Cortex of kidney (tissue), 1 donor: ENCODE measurements around the gene POLD4.
"Not testable (repeated sequence)": the region's sequence is repeated elsewhere in the genome, so short reads cannot be mapped to it uniquely, and the experiment has no call there.

ENCODE experiments used
- DNase-seq: peaks from one replicate; lab custom pipeline; 2025; lab: John Stamatoyannopoulos, UW

Gene POLD4

DNA sequence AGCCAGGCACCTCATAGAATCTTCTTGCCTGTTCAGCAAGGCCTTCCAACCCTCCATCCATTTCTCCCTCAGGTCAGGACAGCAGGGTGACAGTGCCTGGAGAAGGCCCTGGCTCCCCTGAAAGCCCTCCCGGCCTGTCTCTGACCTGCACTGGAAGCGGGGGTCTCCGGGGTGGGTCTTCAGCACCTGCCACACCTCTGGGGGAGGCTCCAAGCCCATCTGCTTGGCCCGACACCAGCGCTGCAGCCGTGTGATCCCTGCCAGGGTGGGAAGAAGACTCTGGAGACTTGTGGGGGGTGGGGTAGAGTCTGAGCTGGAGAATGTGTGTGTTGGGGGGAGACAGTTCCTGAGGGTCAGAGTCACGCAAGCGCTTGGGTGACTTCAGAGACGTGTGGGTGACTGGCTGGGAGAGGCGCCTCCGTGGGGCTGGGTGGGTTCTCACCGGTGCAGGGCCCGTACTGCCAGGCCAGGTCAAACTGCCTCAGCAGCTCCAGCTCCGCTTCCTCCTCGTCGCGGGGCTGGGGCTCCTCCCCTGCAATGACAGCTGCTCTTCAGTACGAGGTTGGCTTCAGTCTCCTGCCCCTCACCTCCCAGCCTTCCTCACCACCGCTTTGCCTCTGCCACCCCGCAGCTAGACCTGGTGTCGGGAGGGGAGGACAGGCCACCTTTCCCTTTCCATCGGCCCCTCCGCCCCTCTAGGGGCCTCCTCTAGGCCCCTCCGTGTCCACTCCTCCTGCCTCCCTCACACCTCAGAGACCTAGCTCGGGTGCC lies 615 bp downstream of the POLD4 start:
- no peak for DNase-seq

- DNase-seq, result no peak
Observed at GRCh38 chr11:67351275-67352005, 1.9 kb downstream of the POLD4 start.

- DNase-seq, result no peak
Observed at GRCh38 chr11:67349928-67350465, 3.3 kb downstream of the POLD4 start.

GRCh38 chr11:67349457-67349856 lies 3.9 kb downstream of the POLD4 start:
- DNase-seq, result no peak

GRCh38 chr11:67349036-67349435 lies 4.3 kb downstream of the POLD4 start:
- no peak for DNase-seq

- DNase-seq, result no peak
Observed at GRCh38 chr11:67347964-67348749, 5.2 kb downstream of the POLD4 start.

DNA sequence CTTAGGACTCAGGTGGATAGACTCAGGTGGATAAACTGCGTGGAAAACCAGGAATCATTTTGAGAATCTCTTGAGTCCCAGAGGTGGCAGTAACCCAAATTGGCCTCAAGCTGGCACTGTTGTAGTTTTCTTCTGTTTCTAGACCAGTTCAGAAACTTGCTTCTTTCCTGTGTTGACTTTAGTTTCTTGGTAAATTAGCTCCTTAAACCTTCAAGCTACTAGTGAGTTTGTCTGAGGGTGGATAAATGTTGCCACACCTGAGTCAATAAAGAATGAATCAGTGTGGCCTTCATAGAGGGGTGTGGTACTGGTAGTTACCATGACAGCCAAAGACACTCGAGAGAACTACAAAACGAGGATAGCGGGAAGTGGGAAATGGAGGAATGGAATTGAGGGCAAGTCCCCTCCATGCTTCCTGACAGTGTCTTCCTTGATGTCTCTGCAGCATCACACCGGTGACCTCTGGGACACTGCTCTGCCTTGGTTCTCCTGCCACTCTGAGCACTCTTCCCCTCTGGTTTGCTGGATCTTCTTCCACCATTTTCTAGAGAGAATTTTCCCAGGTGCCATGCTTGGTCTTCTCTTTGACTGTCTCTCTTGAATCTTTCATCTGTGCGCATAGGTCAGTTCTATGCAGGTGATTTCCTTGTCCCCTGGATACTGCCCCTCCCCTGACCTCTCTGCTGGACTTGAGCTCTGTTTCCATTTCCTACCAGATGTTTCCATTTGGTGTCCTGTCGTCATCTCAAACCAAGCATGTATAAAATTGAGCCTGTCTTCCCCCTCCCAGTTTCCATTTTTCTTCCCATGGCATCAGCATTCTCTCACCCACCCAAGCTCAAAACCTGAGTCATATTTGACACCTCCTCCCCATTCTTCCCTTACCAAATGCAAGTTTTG lies 7.2 kb downstream of the POLD4 start:
- DNase-seq, result no peak

DNA sequence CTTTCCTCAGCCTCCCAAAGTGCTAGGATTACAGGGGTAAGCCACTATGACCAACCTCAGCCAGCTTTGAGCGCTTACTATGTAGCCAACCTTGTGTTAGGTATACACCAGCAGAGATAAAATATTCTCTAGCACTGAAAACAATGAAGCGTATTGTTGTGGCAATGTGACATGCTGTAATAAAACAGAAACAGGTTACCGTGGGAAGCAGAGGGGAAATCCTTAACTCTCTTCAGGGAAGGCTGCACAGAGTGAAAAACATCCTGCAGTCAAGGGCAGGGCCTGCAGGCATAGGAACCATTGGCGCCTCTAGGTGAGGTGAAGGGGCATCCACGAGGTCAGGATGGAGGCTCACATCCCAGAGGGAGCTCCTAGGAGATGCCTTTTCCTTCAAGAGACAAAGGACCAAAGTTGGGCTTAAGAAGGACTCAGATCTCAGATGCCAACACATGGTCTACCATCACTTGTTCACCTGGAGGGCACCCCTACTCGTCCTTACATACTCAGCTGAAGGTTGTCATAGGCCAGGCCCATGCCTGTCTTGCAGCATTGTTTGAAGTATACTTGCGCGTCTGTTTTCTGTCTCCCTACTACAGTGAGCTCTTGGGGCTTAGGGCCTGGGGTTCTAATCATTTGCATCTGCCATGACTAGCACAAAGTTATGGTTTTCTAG lies 8.0 kb downstream of the POLD4 start:
- DNase-seq, result no peak

- DNase-seq, result no peak
Observed at GRCh38 chr11:67344264-67344663, 9.1 kb downstream of the POLD4 start.

DNA sequence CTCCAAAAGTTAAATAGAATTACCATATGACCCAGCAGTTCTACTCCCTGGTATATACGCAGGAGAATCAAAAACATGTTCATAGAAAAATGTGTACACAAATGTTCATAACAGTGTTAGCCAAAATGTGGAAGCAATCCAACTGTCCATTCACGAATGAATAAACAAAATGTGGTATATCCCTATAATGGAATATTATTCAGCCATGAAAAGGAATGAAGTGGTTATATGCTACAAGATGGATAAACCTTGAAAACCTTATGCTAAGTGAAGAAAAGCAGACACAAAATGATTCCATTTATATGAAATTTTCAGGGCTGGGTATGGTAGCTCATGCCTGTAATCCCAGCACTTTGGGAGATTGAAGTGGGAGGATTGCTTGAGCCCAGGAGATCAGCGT lies 16.1 kb downstream of the POLD4 start:
- no peak for DNase-seq

DNA sequence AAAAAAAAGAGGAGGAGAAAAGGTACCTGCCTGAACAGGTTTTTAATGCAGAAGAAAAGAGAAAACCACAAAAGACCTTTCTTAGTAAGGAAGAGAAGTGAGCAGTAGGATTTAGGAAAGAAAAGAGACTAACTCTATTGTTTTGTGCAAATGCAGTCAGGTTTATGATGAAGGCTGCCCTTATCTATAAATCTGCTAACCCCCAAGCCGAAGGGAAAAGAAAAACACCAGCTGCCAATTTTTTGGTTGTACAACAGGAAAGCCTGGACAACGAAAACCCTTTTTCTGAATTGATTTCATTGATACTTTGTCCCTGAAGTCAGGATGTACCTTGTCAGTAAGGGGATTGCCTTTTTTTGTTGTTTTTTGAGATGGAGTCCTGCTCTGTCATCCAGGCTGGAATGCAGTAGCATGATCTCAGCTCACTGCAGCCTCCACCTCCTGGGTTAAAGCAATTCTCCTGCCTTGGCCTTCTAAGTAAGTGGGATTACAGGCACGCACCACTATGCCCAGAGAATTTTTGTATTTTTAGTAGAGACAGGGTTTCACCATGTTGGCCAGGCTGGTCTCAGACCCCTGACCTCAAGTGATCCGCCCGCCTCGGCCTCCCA lies 21.2 kb downstream of the POLD4 start:
- no peak for DNase-seq

DNA sequence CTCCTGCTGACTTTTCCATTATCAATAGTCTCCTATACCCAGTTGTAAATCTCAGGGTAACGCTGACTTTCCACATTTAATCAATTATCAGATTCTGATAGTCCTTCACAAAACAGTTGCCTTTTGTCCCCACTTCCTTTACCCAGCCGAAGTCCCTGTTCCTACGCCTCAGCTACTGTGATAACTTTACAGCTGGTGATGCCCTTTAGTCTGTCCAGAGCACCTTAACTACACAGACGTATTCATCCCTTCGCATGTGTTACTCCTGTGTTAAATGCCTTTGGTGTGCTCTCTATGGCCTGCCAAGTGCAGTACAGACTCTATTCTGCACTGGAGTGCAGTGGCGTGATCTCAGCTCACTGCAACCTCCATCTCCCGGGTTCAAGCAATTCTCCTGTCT lies 29.8 kb downstream of the POLD4 start:
- no peak for DNase-seq

DNA sequence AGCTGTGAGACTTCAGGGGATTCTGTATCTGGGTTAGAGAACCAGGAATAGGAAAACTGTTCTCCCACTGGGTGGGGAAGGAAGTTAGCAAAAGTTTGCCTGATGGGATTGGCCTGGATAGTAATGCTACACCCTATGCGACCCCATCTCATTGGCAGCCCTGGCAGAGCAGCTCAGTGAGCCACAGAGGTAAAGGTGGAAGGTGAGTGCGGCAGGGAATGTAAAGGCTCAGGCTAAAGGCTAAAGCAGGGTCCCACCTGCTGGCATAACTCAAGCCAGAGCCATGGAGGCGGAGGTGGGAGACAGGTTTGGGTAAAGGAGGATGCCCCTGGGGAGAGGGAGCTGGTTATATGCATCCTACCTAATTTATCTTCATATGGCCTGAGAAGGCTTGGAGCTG lies 31.3 kb downstream of the POLD4 start:
- no peak for DNase-seq

- no peak for DNase-seq
Observed at GRCh38 chr11:67321313-67321871, 32.0 kb downstream of the POLD4 start.

- no peak for DNase-seq
Observed at GRCh38 chr11:67320691-67321090, 32.7 kb downstream of the POLD4 start.

DNA sequence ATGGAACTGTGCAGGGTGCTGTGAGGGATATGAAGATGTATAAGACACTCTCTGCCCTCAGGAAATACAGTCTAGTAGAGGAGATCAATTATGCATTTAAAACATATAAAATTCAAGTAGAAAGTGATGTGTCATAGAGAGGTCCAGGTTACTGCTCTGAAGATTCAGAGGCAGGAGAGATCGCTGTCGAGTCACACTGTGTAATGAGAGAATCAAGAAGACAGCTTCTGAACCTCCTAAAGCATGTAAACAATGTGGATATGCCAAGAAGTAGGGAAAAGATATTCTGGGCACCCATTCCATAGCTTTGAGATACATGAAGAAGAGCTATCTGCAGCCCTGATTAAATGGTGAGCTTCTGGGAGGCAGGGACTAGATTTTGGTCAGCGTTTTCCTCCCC lies 33.3 kb downstream of the POLD4 start:
- no peak for DNase-seq

DNA sequence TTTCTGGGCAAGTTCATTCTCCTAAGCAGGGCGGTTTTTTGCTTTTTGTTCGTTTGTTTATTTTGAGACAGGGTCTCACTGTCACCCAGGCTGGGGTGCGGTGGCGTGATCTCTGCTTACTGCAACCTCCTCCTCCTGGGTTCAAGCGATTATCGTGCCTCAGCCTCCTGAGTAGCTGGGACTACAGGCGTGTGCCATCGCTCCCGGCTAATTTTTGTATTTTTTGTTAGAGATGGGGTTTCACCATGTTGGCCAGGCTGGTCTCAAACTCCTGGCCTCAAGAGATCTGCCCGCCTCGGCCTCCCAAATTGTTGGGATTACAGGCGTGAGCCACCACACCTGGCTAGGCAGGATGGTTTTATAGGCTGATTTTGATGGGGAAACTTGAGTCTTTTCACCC lies 34.5 kb downstream of the POLD4 start:
- DNase-seq, result not testable (repeated sequence)

GRCh38 chr11:67317888-67318555 lies 35.3 kb downstream of the POLD4 start:
- no peak for DNase-seq

GRCh38 chr11:67317205-67317887 lies 36.0 kb downstream of the POLD4 start:
- DNase-seq, result no peak
